Measurements from ENCODE around the gene MTERF2. TPM values are rescaled to one million over a fixed set of nuclear protein-coding genes. Genes with fewer than 3 reads are reported as not detected.
A peak's percentile ranks its signal among the peaks of the same experiment; 100 is the strongest.

The MTERF2 gene
- polyA plus RNA-seq, 4 donors: 4.9 to 20.8 (median 13.5) TPM

- Histone ChIP-seq H3K9me3 (ENCODE audit: control insufficient read depth in 2 of 2, insufficient read depth in 1 of 2, low read depth in 1 of 2, low read length in 1 of 2) (no peaks in the 10 kb centered on the region), H3K4me1 (ENCODE audit: control insufficient read depth in 3 of 3, insufficient read depth in 2 of 3, low read depth in 1 of 3, low read length in 2 of 3) (no peaks in the 10 kb centered on the region), H3K4me3 (ENCODE audit: low read depth in 1 of 3, low read length in 3 of 3) (no peak overlapping the region), H3K27me3 (ENCODE audit: control insufficient read depth in 3 of 3, insufficient read depth in 3 of 3, low read length in 3 of 3) (no peaks in the 10 kb centered on the region), H3K27ac (ENCODE audit: low read depth in 1 of 3, low read length in 2 of 3) (no peak overlapping the region), H3K36me3 (ENCODE audit: control insufficient read depth in 3 of 3, insufficient read depth in 2 of 3, low read depth in 1 of 3, low read length in 3 of 3) (no peaks in the 10 kb centered on the region)
- FAIRE-seq: no peak
- WGBS, 3 donors: 49 to 62% (median 62%) methylated on average over 6 of the region's 6 CpGs
- DNase-seq: peak in 1 of 2 donors; percentile 39
These were observed 45.3 kb downstream of the MTERF2 start for GRCh38 chr12:106941481-106942156.

- Histone ChIP-seq H3K9me3 (ENCODE audit: control insufficient read depth in 2 of 2, insufficient read depth in 1 of 2, low read depth in 1 of 2, low read length in 1 of 2) (no peaks in the 10 kb centered on the region), H3K4me3 (ENCODE audit: low read depth in 1 of 3, low read length in 3 of 3) (no peak overlapping the region), H3K4me1 (ENCODE audit: control insufficient read depth in 3 of 3, insufficient read depth in 2 of 3, low read depth in 1 of 3, low read length in 2 of 3) (no peaks in the 10 kb centered on the region), H3K27ac (ENCODE audit: low read depth in 1 of 3, low read length in 2 of 3) (no peak overlapping the region), H3K36me3 (ENCODE audit: control insufficient read depth in 3 of 3, insufficient read depth in 2 of 3, low read depth in 1 of 3, low read length in 3 of 3) (no peaks in the 10 kb centered on the region), H3K27me3 (ENCODE audit: control insufficient read depth in 3 of 3, insufficient read depth in 3 of 3, low read length in 3 of 3) (no peaks in the 10 kb centered on the region)
- 85 to 89% (median 86%) methylated on average over 3 of the region's 3 CpGs for WGBS, 3 donors
- FAIRE-seq (no peak), DNase-seq (no peak)
These were observed 52.7 kb downstream of the MTERF2 start for GRCh38 chr12:106934277-106934676.

Other genes with a start within 250 kb of the MTERF2 start
- 10 to 100 TPM in 1 of 4 donors, 1 to 10 TPM in 3; 3.0 to 11.7 (median 5.4) TPM for gene RIC8B, start 212.5 kb downstream of the MTERF2 start, polyA plus RNA-seq
- 10 to 100 TPM; 12.7 to 41.0 (median 20.5) TPM for gene TMEM263, start 31.2 kb downstream of the MTERF2 start, polyA plus RNA-seq
- gene CRY1, start 106.4 kb upstream of the MTERF2 start, polyA plus RNA-seq: 10 to 100 TPM in 2 of 4 donors, 1 to 10 TPM in 2; 8.1 to 17.4 (median 11.1) TPM